NT2/D1 (cell line): ENCODE results near the gene OXNAD1.

Experiments used
- SUZ12 ChIP-seq: IDR thresholded peaks from 2 replicates; pipeline ENCODE4 v1.6.1; 2011; ENCODE audit not compliant: insufficient read length, insufficient read depth; ENCODE audit errors: extremely low read depth
- YY1 ChIP-seq: IDR thresholded peaks from 2 replicates; pipeline ENCODE4 v1.6.1; 2011; ENCODE audit not compliant: insufficient read length, insufficient read depth

DNA sequence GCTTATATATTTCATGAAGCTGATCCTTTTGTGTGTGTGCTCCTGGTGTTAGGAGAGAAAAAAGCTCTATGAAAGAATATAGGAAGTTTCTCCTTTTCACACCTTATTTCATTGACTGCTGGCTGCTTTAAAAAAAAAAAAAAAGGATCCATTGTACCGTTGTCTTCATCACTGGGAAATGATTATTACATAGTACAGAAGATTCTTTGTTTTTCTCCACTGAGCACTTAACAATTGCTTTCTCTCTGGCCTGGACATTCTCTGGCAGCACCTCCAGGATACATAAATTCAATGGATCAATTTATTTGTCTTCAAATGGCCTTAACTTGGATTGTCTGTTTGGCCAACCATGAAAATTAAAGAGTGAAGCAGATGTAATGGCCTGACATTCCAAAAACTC lies 37.4 kb upstream of the OXNAD1 start:
- TF ChIP-seq YY1 (no peak), SUZ12 (no peak)
